ENCODE results near the gene IFI27L2.

Gene IFI27L2, protein sequence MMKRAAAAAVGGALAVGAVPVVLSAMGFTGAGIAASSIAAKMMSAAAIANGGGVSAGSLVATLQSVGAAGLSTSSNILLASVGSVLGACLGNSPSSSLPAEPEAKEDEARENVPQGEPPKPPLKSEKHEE

DNA sequence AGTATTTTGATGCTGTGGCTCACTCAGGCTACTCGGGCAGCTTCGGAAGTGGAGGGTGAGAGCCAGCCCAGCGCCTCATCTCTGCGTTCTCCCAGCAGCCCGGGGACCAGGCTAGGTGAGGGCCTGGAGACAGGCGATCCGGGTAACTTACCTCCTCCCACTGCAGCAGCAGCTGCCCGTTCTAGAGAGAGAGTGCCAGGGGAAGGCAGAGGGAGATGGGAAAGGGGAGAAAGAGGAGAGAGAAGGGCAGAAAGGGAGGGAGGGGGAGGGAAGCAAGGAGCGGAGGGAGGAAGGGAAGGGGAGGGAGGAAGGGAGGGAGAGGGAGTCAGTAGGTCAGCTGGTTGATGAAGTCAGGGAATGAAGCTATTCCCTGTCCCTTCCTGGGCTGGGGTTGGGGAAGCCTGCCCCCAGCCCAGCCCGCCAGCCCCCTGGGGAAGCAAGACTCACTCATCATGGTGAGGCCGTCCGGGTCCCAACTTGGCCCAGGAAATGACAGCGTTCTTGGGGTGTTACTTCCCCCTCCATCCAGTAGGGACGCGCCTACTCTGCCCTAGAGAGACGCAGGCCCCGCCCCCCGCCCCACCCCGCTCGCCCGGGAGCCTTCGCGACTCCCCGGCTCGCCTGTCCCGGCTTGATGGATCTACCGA, at the start of gene IFI27L2:
Gene IFI27L2, minus strand, starts transcription at position 494 of the 647 bp plus-strand sequence. Its CDS starts 40 bp downstream, at position 454.
- ChIA-PET CTCF (interaction anchor here (0.8 to 7.4 kb wide), 19 partner anchors 7 to 470 kb away, joined by 3 to 157 read pairs (median 5); partner anchors contain the start of genes DDX24 and IFI27L1), POLR2A (interaction anchor here (1.0 to 1.3 kb wide), 2 partner anchors 24 to 48 kb away, joined by 3 to 4 read pairs; partner anchors contain the start of genes DDX24 and IFI27L1)
- TF ChIP-seq, protein P1, sequence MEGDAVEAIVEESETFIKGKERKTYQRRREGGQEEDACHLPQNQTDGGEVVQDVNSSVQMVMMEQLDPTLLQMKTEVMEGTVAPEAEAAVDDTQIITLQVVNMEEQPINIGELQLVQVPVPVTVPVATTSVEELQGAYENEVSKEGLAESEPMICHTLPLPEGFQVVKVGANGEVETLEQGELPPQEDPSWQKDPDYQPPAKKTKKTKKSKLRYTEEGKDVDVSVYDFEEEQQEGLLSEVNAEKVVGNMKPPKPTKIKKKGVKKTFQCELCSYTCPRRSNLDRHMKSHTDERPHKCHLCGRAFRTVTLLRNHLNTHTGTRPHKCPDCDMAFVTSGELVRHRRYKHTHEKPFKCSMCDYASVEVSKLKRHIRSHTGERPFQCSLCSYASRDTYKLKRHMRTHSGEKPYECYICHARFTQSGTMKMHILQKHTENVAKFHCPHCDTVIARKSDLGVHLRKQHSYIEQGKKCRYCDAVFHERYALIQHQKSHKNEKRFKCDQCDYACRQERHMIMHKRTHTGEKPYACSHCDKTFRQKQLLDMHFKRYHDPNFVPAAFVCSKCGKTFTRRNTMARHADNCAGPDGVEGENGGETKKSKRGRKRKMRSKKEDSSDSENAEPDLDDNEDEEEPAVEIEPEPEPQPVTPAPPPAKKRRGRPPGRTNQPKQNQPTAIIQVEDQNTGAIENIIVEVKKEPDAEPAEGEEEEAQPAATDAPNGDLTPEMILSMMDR (IDR thresholded peaks at IDR 0.05; ENCODE audit: insufficient read depth, low read length, missing control alignments): peak; percentile 29
- peak within 1 kb of the TSS; percentile 73 for H3K4me3 ChIP-seq (ENCODE audit: low read depth, low read length)
- DNase-seq (ENCODE audit: low read depth, low spot score): no peak

DNA sequence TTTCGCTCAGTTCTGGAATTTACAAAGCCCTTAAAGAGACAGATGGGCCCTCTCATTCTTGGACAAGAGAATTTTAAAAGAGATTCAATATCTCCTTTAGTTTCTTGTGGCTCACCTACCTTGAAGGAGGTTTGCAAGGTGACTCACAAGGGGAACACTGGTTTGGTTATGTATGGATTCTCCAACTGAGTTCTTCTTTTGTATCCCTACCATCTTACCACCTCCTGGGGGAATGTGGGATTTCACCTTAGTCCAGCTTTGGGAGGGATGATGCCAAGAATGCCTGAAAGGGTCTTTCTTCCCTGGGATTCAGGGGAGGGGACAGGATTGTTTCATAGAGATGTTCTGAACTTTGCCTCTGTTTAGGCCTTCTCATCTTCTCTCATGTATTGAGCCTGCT, 48.4 kb upstream of the IFI27L2 start:
- no peak for DNase-seq (ENCODE audit: low read depth, low spot score)
- TF ChIP-seq, protein P1 (IDR thresholded peaks at IDR 0.05; ENCODE audit: insufficient read depth, low read length, missing control alignments): no peak
- H3K4me3 ChIP-seq (ENCODE audit: low read depth, low read length): no peak overlapping the region
- ChIA-PET POLR2A (no interaction called here), CTCF (interaction anchor here (0.9 to 3.5 kb wide), 3 partner anchors 41 to 142 kb away, joined by 5 to 39 read pairs (median 26); partner anchors contain the start of gene IFI27L2)

DNA sequence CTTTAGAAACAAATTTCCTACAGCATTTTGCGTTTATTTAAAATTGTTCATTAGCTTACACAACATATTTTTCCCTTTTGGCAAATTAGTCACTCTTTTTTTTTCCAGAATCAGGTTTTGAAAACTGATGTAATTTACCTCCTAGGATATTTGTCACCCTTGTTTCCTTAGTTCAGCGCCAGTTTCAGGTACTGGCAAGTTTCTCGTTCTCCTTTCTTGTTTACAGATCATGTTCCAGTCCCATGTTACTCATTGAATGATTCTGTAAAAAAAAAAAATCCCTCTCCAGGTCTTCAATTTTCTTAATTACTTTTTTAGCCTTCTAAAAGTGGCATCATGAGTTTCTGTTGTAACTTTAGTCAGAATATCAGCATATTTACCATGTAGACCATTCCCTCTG, 47.4 kb upstream of the IFI27L2 start:
- TF ChIP-seq, protein P1 (IDR thresholded peaks at IDR 0.05; ENCODE audit: insufficient read depth, low read length, missing control alignments): no peak
- ChIA-PET CTCF (interaction anchor here (1.2 kb wide), 1 partner anchor 44 kb away, joined by 5 read pairs; no protein-coding TSS in a partner anchor), POLR2A (no interaction called here)
- no peak overlapping the region for H3K4me3 ChIP-seq (ENCODE audit: low read depth, low read length)
- DNase-seq (ENCODE audit: low read depth, low spot score): no peak

DNA sequence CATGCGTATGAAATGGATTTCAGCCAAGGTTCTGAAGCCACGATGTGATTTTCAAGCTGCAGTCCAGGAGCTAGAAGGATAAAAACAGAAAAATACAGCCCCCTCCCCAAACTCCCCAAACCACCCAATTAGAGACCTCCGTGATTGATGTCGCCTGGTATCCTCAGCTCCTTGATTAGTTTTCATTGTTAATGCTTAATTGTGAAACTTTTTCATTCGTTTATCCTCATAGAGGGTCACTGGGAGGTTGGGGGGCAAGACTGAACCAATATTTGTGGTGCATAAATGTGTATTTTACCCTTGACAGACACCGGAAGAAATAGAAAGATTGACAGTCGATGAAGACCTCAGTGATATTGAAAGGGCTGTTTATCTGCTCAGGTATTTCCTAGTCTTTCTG, 46.3 kb upstream of the IFI27L2 start:
- CTCF ChIA-PET: interaction anchor here (1.0 to 2.0 kb wide), 4 partner anchors 39 to 138 kb away, joined by 5 to 11 read pairs (median 8); no protein-coding TSS in a partner anchor
- POLR2A ChIA-PET: no interaction called here
- DNase-seq (ENCODE audit: low read depth, low spot score): no peak
- TF ChIP-seq, protein P1 (IDR thresholded peaks at IDR 0.05; ENCODE audit: insufficient read depth, low read length, missing control alignments): no peak
- H3K4me3 ChIP-seq (ENCODE audit: low read depth, low read length): peak overlapping the region; percentile 59; the same call in 1 of the 2 replicates

DNA sequence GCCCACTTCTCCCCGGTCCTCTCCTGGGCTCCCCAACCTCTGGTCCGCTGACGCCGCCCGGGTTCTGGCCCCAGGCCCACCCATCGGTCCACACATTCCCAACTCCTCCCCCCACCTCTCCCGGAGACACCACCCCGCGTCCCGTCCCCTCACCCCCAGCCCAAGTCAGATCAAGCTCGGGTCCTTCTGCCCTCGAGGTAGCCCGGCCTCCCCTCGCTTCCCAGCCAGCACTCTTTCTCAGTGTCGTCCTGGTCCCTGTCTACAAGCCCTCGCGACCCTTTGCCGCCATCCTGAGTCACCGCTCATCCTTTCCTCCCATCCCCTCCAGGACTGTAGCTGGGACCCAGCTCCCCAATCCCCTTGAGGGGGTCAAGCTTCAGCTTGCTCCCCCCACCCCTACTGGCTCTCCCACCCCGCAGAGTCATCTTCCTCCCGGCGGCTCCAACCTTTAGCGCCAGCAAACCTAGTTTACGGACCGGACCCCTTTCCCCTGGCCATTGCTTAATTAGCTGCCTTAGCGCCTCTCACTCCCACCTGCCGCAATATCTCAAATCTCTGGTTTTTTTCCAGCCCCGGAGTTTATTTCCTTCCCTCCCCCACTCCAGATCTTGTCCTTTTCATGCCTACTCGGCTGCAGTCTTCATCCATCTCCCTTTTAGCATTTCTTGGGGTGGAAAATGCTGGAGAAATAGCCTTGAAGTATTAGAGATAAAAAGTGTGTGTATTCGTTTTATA, 45.8 kb upstream of the IFI27L2 start:
- DNase-seq (ENCODE audit: low read depth, low spot score): no peak
- ChIA-PET POLR2A (no interaction called here), CTCF (interaction anchor here (1.0 to 2.0 kb wide), 3 partner anchors 39 to 137 kb away, joined by 5 to 11 read pairs (median 10); no protein-coding TSS in a partner anchor)
- TF ChIP-seq, protein P1 (IDR thresholded peaks at IDR 0.05; ENCODE audit: insufficient read depth, low read length, missing control alignments): no peak
- H3K4me3 ChIP-seq (ENCODE audit: low read depth, low read length): peak overlapping the region; percentile 59

Data from AG04449 (cell line).